HG03571 (cell line): ENCODE results near the gene KIF27.
"Not testable (repeated sequence)": the region's sequence is repeated elsewhere in the genome, so short reads cannot be mapped to it uniquely, and the experiment has no call there.

Source experiments
- ATAC-seq: cut with Tn5 transposase; IDR thresholded peaks from one replicate; pipeline ENCODE4 v1.9.1; 2021; ENCODE audit not compliant: unreplicated experiment

The KIF27 gene

DNA sequence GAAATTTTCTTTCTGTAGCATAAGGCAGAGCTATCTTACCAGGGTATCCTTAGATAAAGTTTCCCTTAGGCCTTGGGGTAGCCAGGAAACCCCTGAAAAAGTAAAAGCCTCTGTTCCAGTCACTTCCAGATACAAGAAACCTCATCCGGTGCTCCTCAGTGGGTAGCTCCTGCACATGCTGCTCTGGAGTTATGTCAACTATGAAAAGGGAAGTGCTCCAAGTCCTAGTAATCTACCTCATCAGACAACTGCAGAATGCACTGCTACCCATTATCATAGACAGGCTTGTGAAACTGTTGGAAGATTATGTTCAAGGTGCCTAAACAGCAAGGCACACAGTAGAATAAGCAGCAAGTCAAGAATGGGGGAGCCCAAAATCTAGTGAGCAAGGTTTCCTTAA, 112.0 kb downstream of the KIF27 start:
- ATAC-seq: not testable (repeated sequence)

DNA sequence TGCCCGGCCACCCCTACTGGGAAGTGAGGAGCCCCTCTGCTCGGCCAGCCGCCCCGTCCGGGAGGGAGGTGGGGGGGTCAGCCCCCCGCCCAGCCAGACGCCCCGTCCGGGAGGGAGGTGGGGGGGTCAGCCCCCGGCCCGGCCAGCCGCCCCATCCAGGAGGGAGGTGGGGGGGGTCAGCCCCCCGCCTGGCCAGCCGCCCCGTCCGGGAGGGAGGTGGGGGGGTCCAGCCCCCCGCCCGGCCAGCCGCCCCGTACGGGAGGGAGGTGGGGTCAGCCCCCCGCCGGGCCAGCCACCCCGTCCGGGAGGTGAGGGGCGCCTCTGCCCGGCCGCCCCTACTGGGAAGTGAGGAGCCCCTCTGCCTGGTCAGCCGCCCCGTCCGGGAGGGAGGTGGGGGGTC, 116.8 kb downstream of the KIF27 start:
- not testable (repeated sequence) for ATAC-seq

DNA sequence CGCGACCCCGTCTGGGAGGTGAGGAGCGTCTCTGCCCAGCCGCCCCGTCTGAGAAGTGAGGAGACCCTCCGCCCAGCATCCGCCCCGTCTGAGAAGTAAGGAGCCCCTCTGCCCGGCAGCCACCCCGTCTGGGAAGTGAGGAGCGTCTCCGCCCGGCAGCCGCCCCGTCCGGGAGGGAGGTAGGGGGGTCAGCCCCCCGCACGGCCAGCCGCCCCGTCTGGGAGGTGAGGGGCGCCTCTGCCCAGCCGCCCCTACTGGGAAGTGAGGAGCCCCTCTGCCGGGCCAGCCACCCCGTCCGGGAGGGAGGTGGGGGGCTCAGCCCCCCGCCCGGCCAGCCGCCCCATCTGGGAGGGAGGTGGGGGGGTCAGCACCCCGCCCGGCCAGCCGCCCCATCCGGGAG, 117.3 kb downstream of the KIF27 start:
- not testable (repeated sequence) for ATAC-seq

DNA sequence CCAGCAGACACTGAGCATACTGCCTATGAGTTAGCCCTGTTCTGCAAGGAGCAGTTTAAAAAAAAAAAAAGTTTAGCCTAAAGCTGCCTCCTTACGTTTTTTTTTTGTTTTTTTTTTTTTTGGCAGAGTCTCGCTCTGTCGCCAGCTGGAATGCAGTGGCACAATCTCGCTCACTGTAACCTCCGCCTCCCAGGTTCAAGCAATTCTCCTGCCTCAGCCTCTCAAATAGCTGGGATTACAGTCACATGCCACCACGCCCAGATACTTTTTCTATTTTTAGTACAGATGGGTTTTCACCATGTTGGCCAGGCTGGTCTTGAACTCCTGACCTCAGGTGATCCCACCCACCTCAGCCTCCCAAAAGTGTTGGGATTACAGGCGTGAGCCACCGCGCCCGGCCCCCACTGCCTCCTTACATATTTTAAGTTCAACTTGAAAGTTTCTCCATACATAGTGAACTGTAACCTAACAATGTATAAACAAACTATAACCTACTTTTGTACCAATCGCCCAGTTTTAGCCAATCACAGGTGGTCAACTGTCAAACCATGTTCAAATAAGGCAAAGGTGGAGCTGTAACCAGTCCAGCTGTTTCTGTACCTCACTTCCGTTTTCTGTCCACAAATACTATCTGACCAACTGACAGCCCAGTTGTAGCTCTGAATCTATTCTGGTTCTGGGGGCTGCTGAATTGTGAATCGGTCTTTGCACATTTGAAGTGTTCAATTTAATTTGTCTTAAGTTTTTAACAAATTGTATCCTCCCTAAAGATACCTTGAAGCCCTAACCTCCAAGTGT, 120.8 kb downstream of the KIF27 start:
- no peak for ATAC-seq

DNA sequence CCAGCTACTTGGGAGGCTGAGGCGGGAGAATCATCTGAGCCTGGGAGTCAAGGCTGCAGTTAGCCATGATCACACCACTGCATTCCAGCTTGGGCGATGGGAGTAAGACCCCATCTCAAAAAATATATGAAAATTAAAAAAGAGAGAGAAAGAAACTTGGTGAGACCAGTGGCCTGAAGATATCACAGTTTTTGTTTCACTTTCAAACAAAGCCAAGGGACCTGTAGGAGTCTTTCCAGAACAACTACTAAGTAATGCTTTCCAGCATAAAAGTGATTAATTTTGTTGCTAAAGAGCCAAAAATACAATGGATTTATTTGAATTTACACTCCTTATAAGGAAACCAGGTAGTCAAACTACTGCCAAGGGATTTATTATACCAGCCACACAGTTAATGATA, 127.2 kb downstream of the KIF27 start:
- no peak for ATAC-seq

DNA sequence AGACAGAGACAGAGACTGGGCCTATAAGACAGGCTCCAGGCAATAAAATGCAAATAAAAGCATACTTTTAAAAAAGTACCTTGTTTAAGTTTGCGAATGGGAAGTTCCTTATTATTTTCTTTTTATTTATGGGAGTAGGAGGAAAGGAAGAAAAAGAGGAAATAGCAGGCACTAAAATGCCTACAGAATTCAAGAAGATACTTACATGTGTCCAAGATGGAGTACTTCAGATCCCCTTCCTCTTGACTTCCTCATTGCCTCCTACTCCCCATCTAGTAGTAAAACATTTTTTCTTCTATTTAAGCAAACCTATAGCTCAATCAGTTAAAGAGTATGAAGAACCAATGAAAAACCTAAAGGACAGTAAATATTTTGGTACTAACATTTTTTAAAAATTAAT, 128.5 kb downstream of the KIF27 start:
- ATAC-seq: no peak
